Activated CD8-positive, alpha-beta T cell treated with anti-CD3 and anti-CD28 coated beads for 36 hours (primary cell): ENCODE measurements around the gene ARHGAP25. TPM values are rescaled to one million over a fixed set of nuclear protein-coding genes. Genes with fewer than 3 reads are reported as not detected.

Experiments used
- ATAC-seq: fragments of 200-7000 bp; cut with Tn5 transposase; one replicate; pipeline ENCODE4 v1.10.0; 2021; ENCODE audit warnings: mild to moderate bottlenecking, moderate library complexity
- CTCF ChIA-PET: fragments of 350-600 bp; sonication (Branson Sonifier 250); formaldehyde crosslinking; loops from one replicate; lab custom pipeline; 2021; ENCODE audit warnings: antibody characterized with exemption; lab: Charles Lee
- POLR2A ChIA-PET: fragments of 350-600 bp; sonication (Branson Sonifier 250); formaldehyde crosslinking; loops from one replicate; lab custom pipeline; 2021; ENCODE audit warnings: antibody characterized with exemption; lab: Charles Lee
- DNase-seq: peaks from one replicate; pipeline ENCODE4 v3.0.0-alpha.2; 2020
- H3K27ac Mint-ChIP-seq: one replicate; pipeline ENCODE4 v1.8.0; 2021; ENCODE audit warnings: mild to moderate bottlenecking, mixed read lengths
- H3K27me3 Mint-ChIP-seq: one replicate; pipeline ENCODE4 v1.8.0; 2021; ENCODE audit warnings: mixed read lengths
- H3K36me3 Mint-ChIP-seq: one replicate; pipeline ENCODE4 v1.8.0; 2021; ENCODE audit warnings: low read depth, mixed read lengths
- H3K4me1 Mint-ChIP-seq: one replicate; pipeline ENCODE4 v1.8.0; 2021; ENCODE audit warnings: low read depth, mixed read lengths
- H3K4me3 Mint-ChIP-seq: one replicate; pipeline ENCODE4 v1.8.0; 2021; ENCODE audit warnings: mild to moderate bottlenecking, moderate library complexity, mixed read lengths
- H3K9me3 Mint-ChIP-seq: one replicate; pipeline ENCODE4 v1.8.0; 2021; ENCODE audit warnings: mixed read lengths
- intact Hi-C: fragments of 100-400 bp; cut with micrococcal nuclease; formaldehyde crosslinking; loops from one replicate; pipeline ENCODE4 v1.10.0; 2022
- total RNA-seq, 2 experiments: library from RNA; stranded (reverse); gene quantifications; one replicate each; pipeline ENCODE4 v1.2.3, GENCODE V29; 2021
- TF ChIP-seq, protein P1 (sequence below): fragments of 200-600 bp; IDR thresholded peaks from one replicate; pipeline ENCODE4 v1.8.0; 2022; ENCODE audit warnings: antibody characterized with exemption, mild to moderate bottlenecking

Gene ARHGAP25
- total RNA-seq, 2 experiments from 2014 or later = 59.3 to 61.5 TPM

DNA sequence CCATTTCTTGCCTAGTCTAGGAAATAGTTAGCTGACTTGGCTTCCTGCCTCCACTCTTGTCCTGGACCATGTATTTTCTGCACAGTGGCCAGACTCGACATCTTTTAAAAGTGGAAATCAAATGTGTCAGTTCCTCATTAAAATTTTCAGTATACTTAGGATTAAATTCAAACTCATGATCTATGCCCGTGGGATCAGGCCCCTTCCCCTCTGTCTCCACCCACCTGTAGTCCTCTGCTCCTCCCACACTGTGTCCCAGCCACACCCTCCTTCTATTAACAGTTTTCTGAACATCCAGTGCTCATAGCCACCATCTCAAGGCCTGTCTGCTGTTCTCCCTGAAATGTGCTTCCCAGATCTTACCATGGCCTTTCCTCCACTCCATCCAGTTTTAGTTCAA lies 13.3 kb downstream of the ARHGAP25 start:
- no peak for ATAC-seq
- peak overlapping the region; percentile 67 for H3K27ac Mint-ChIP-seq
- TF ChIP-seq, protein P1, sequence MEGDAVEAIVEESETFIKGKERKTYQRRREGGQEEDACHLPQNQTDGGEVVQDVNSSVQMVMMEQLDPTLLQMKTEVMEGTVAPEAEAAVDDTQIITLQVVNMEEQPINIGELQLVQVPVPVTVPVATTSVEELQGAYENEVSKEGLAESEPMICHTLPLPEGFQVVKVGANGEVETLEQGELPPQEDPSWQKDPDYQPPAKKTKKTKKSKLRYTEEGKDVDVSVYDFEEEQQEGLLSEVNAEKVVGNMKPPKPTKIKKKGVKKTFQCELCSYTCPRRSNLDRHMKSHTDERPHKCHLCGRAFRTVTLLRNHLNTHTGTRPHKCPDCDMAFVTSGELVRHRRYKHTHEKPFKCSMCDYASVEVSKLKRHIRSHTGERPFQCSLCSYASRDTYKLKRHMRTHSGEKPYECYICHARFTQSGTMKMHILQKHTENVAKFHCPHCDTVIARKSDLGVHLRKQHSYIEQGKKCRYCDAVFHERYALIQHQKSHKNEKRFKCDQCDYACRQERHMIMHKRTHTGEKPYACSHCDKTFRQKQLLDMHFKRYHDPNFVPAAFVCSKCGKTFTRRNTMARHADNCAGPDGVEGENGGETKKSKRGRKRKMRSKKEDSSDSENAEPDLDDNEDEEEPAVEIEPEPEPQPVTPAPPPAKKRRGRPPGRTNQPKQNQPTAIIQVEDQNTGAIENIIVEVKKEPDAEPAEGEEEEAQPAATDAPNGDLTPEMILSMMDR = no peak
- CTCF ChIA-PET = interaction anchor here (1.0 to 9.2 kb wide), 11 partner anchors 10 to 284 kb away, joined by 3 to 136 read pairs (median 5); no protein-coding TSS in a partner anchor
- H3K9me3 Mint-ChIP-seq = peaks cover 3% of the 10 kb centered on the region
- no peak for DNase-seq
- H3K27me3 Mint-ChIP-seq = no peaks in the 10 kb centered on the region
- intact Hi-C loops = loop anchor here (5.0 kb wide), 1 partner anchor 159 kb away; no protein-coding TSS in a partner anchor
- H3K36me3 Mint-ChIP-seq = peaks cover 52% of the 10 kb centered on the region
- H3K4me3 Mint-ChIP-seq = no peak overlapping the region
- POLR2A ChIA-PET = interaction anchor here (0.5 to 2.7 kb wide), 5 partner anchors 11 to 68 kb away, joined by 3 to 15 read pairs (median 4); no protein-coding TSS in a partner anchor
- peaks cover 84% of the 10 kb centered on the region for H3K4me1 Mint-ChIP-seq

DNA sequence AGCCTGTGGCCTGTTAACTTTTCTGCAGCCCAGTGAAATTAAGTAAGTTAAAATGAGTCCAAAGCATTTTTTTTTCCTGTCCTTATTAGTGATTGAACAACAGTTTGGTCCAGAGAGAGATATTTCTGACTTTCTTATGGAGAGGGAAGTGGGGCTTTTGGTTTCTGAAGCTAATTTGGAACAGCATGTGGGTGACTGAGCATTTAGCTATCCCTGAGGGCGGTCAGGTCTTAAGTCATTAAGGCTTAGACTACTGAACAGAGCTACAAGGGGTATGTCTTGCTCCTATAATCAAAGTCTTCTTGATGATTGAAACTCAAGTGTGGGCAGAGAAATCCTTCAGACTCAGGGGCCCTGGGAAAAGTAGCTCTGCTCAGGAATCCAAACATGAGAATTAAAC lies 14.0 kb downstream of the ARHGAP25 start:
- Mint-ChIP-seq H3K27ac (peak overlapping the region; percentile 55), H3K36me3 (peaks cover 57% of the 10 kb centered on the region), H3K4me1 (peaks cover 84% of the 10 kb centered on the region), H3K4me3 (no peak overlapping the region), H3K27me3 (no peaks in the 10 kb centered on the region), H3K9me3 (peaks cover 3% of the 10 kb centered on the region)
- DNase-seq (no peak), ATAC-seq (no peak)
- ChIA-PET CTCF (interaction anchor here (0.8 to 9.2 kb wide), 14 partner anchors 9 to 284 kb away, joined by 3 to 136 read pairs (median 6); no protein-coding TSS in a partner anchor), POLR2A (interaction anchor here (1.0 to 2.7 kb wide), 6 partner anchors 14 to 90 kb away, joined by 3 to 15 read pairs (median 4); partner anchors contain the start of gene ARHGAP25)
- TF ChIP-seq, protein P1 = no peak
- intact Hi-C loops = loop anchor here (5.0 kb wide), 1 partner anchor 159 kb away; no protein-coding TSS in a partner anchor

DNA sequence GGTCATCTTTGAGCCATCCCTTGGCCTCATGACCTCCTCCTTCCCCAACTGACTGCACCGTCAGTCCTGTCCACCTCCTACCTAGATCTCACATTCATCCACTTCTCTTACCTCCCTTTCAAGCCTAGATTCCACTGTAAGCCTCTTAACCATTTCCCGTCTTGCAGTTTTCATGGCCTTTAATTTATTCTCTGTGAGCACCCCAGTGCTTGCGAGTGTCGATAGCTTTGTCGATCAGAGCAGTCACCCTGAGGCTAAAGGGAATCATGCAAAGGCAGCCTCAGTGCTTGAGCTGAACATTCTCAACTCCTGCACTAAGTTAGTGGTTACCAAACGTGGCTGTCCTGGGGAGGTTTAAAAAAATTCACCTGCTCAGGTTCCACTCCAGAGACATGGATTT lies 14.7 kb downstream of the ARHGAP25 start:
- Mint-ChIP-seq H3K4me3 (no peak overlapping the region), H3K27ac (peak overlapping the region; percentile 55), H3K9me3 (peaks cover 3% of the 10 kb centered on the region), H3K27me3 (no peaks in the 10 kb centered on the region), H3K36me3 (peaks cover 60% of the 10 kb centered on the region), H3K4me1 (peaks cover 82% of the 10 kb centered on the region)
- TF ChIP-seq, protein P1 = no peak
- DNase-seq (no peak), ATAC-seq (no peak)
- CTCF ChIA-PET = interaction anchor here (0.7 to 9.2 kb wide), 18 partner anchors 10 to 286 kb away, joined by 3 to 136 read pairs (median 4); partner anchors contain the start of genes APLF and FBXO48
- intact Hi-C loops = loop anchor here (5.0 kb wide), 1 partner anchor 158 kb away; no protein-coding TSS in a partner anchor
- POLR2A ChIA-PET = interaction anchor here (0.7 to 2.7 kb wide), 5 partner anchors 14 to 159 kb away, joined by 3 to 15 read pairs (median 5); partner anchors contain the start of gene ARHGAP25

DNA sequence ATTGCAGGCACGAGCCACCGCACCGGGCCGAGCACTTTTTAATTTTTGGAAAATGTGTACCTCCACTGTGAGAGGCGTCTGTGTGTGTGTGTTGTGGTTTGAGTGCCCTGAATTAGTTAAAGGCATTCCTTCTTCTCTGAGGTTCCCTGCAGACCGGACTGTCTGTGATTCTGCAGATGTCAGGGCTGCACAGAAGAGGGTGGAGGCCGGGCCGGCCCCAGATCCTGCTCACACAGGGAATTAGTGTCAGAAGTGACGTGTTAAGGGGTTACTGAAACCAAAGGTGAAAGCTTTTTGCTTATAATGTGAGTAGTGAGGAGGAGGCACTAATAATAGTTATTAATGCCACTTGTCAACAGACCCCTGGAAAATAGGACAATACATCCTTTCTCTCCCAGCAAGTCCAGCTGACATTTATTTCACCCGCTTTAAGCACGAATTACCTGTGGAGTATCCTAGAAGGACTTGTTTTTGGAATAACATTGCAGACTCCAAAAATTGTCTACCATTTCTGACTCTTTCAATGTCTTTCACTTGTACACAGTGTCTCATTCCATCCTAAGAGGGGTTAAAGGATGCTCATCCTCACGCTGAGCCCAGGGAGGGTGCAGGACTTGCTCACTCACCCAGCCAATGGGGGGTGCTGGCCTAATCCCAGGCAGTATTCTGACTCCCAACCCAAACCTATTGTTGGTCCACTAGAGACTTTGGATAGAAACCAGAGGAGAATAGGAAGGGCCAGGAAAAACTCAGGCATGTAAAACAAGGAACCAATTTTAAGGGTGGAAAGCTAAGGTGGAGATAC lies 16.2 kb downstream of the ARHGAP25 start:
- ChIA-PET CTCF (interaction anchor here (0.8 to 9.2 kb wide), 46 partner anchors 10 to 287 kb away, joined by 3 to 136 read pairs (median 8); partner anchors contain the start of gene ARHGAP25), POLR2A (interaction anchor here (0.7 to 3.8 kb wide), 9 partner anchors 9 to 158 kb away, joined by 3 to 30 read pairs (median 5); no protein-coding TSS in a partner anchor)
- Mint-ChIP-seq H3K9me3 (peaks cover 2% of the 10 kb centered on the region), H3K27me3 (no peaks in the 10 kb centered on the region), H3K4me1 (peaks cover 78% of the 10 kb centered on the region), H3K36me3 (peaks cover 57% of the 10 kb centered on the region), H3K4me3 (no peak overlapping the region), H3K27ac (peak overlapping the region; percentile 80)
- intact Hi-C loops = loop anchor here (5.0 kb wide), 1 partner anchor 87 kb away; no protein-coding TSS in a partner anchor
- DNase-seq = no peak
- no peak for ATAC-seq
- TF ChIP-seq, protein P1 = no peak
